ENCODE data around the gene MYL7.

The MYL7 gene

GRCh38 chr7:44186736-44187135, 45.6 kb upstream of the MYL7 start:
- TF ChIP-seq, protein P1, sequence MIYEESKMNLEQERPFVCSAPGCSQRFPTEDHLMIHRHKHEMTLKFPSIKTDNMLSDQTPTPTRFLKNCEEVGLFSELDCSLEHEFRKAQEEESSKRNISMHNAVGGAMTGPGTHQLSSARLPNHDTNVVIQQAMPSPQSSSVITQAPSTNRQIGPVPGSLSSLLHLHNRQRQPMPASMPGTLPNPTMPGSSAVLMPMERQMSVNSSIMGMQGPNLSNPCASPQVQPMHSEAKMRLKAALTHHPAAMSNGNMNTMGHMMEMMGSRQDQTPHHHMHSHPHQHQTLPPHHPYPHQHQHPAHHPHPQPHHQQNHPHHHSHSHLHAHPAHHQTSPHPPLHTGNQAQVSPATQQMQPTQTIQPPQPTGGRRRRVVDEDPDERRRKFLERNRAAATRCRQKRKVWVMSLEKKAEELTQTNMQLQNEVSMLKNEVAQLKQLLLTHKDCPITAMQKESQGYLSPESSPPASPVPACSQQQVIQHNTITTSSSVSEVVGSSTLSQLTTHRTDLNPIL (CRISPR knock-in tag; IDR thresholded peaks at IDR 0.05; ENCODE audit: low read depth), result no peak
- TF ChIP-seq CSDC2 (CRISPR knock-in tag; IDR thresholded peaks at IDR 0.05), result no peak
- no peak for TF ChIP-seq TCF4 (CRISPR knock-in tag; IDR thresholded peaks at IDR 0.05; ENCODE audit: borderline replicate concordance)
- TF ChIP-seq PPARA (CRISPR knock-in tag; IDR thresholded peaks at IDR 0.05; ENCODE audit: borderline replicate concordance), result no peak
- TF ChIP-seq ZNF8 (CRISPR knock-in tag; IDR thresholded peaks at IDR 0.05), result no peak
- TF ChIP-seq TOX (CRISPR knock-in tag; IDR thresholded peaks at IDR 0.05; ENCODE audit: borderline replicate concordance), result no peak
- no peak for TF ChIP-seq ZNF70 (CRISPR knock-in tag; IDR thresholded peaks at IDR 0.05)
- TF ChIP-seq POU6F1 (CRISPR knock-in tag; IDR thresholded peaks at IDR 0.05; ENCODE audit: borderline replicate concordance, low read depth), result no peak
- TF ChIP-seq, protein P2, sequence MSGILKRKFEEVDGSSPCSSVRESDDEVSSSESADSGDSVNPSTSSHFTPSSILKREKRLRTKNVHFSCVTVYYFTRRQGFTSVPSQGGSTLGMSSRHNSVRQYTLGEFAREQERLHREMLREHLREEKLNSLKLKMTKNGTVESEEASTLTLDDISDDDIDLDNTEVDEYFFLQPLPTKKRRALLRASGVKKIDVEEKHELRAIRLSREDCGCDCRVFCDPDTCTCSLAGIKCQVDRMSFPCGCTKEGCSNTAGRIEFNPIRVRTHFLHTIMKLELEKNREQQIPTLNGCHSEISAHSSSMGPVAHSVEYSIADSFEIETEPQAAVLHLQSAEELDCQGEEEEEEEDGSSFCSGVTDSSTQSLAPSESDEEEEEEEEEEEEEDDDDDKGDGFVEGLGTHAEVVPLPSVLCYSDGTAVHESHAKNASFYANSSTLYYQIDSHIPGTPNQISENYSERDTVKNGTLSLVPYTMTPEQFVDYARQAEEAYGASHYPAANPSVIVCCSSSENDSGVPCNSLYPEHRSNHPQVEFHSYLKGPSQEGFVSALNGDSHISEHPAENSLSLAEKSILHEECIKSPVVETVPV (CRISPR knock-in tag; IDR thresholded peaks at IDR 0.05), result no peak
- TF ChIP-seq BACH2 (CRISPR knock-in tag; IDR thresholded peaks at IDR 0.05; ENCODE audit: borderline replicate concordance), result no peak
- no peak for TF ChIP-seq OSR1 (CRISPR knock-in tag; IDR thresholded peaks at IDR 0.05)
- no peak for TF ChIP-seq ZNF565 (CRISPR knock-in tag; conservative IDR thresholded peaks at IDR 0.05; ENCODE audit: low read depth)
- TF ChIP-seq ZFP30 (CRISPR knock-in tag; IDR thresholded peaks at IDR 0.05), result no peak
- TF ChIP-seq GLIS3 (CRISPR knock-in tag; IDR thresholded peaks at IDR 0.05), result no peak
- TF ChIP-seq, protein P3, sequence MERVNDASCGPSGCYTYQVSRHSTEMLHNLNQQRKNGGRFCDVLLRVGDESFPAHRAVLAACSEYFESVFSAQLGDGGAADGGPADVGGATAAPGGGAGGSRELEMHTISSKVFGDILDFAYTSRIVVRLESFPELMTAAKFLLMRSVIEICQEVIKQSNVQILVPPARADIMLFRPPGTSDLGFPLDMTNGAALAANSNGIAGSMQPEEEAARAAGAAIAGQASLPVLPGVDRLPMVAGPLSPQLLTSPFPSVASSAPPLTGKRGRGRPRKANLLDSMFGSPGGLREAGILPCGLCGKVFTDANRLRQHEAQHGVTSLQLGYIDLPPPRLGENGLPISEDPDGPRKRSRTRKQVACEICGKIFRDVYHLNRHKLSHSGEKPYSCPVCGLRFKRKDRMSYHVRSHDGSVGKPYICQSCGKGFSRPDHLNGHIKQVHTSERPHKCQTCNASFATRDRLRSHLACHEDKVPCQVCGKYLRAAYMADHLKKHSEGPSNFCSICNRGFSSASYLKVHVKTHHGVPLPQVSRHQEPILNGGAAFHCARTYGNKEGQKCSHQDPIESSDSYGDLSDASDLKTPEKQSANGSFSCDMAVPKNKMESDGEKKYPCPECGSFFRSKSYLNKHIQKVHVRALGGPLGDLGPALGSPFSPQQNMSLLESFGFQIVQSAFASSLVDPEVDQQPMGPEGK (CRISPR knock-in tag; IDR thresholded peaks at IDR 0.05; ENCODE audit: borderline replicate concordance), result no peak
- TF ChIP-seq ARNTL (CRISPR knock-in tag; IDR thresholded peaks at IDR 0.05; ENCODE audit: borderline replicate concordance, low read depth), result no peak
- TF ChIP-seq ESRRG (CRISPR knock-in tag; IDR thresholded peaks at IDR 0.05), result no peak
- ATAC-seq, result no peak

GRCh38 chr7:44185729-44186128, 44.6 kb upstream of the MYL7 start:
- TF ChIP-seq ZC3H10 (CRISPR knock-in tag; IDR thresholded peaks at IDR 0.05) (no peak), OSR1 (CRISPR knock-in tag; IDR thresholded peaks at IDR 0.05) (no peak)
- TF ChIP-seq, protein P3 (CRISPR knock-in tag; IDR thresholded peaks at IDR 0.05; ENCODE audit: borderline replicate concordance), result no peak
- ATAC-seq, result no peak

DNA sequence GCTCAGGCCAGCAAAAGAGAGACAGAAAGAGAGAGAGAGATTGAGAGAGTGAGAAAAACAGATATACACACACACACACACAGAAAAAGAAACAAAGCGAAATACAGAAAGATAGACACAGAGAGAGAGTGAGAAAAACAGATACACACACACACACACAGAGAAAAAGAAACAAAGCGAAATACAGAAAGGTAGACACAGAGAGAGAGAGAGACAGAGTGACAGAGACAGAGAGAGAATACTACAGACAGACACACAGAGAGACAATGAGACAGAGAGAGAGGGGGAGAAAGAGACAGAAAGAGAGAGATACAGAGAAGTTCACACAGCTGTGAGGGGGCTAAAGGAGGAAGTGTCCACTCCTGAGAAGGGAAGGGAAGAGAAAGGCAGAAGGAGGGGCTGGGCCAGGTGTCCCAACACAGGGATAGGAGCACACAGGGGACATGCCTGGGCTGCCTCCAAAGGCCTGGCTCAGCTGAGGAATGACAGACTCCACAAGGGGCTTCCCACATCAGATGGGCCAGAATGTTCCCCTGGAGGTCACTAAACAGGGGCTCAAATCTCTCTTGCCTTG, 43.8 kb upstream of the MYL7 start:
- TF ChIP-seq CSDC2 (CRISPR knock-in tag; IDR thresholded peaks at IDR 0.05) (no peak), ARNTL (CRISPR knock-in tag; IDR thresholded peaks at IDR 0.05; ENCODE audit: borderline replicate concordance, low read depth) (no peak), TSHZ2 (CRISPR knock-in tag; IDR thresholded peaks at IDR 0.05) (no peak)
- TF ChIP-seq, protein P3 (CRISPR knock-in tag; IDR thresholded peaks at IDR 0.05; ENCODE audit: borderline replicate concordance), result no peak
- TF ChIP-seq, protein P1 (CRISPR knock-in tag; IDR thresholded peaks at IDR 0.05; ENCODE audit: low read depth), result no peak
- ATAC-seq, result peak; percentile 46

Measured in SK-N-SH treated with all-trans-retinoic acid at 6 μM for 48 hours (cell line).